Psoas muscle (tissue), 8 donors: Measurements from ENCODE around the gene PCSK2. TPM values are rescaled to one million over a fixed set of nuclear protein-coding genes. Genes with fewer than 3 reads are reported as not detected.

Source experiments
- ATAC-seq, 4 donors: fragments of 200-7000 bp; cut with Tn5 transposase; one replicate each; pipeline ENCODE4 v1.9.1; 2020; ENCODE audit warnings: moderate library complexity in 3 of 4, mild to moderate bottlenecking in 2 of 4
- DNase-seq, 2 donors: peaks; one replicate each; pipeline ENCODE4 v3.0.0-alpha.2; 2020
- H3K27ac ChIP-seq: fragments of 200-600 bp; one replicate; pipeline ENCODE4 v1.8.0; 2022
- H3K27me3 ChIP-seq, 3 donors: fragments of 200-600 bp in 1 of 3; one replicate each; pipeline versions ENCODE4 v1.6.1 to v1.8.0; 2013 to 2022; ENCODE audit warnings: low read length in 2 of 3, mild to moderate bottlenecking in 2 of 3, moderate library complexity in 1 of 3; ENCODE audit not compliant: insufficient read depth in 3 of 3
- H3K36me3 ChIP-seq, 2 donors: fragments of 200-600 bp in 1 of 2; one replicate each; pipeline versions ENCODE4 v1.6.1 to v1.8.0; 2013 to 2022; ENCODE audit warnings: low read depth in 1 of 2, mild to moderate bottlenecking in 1 of 2, moderate library complexity in 1 of 2; ENCODE audit not compliant: insufficient read depth in 1 of 2
- H3K4me1 ChIP-seq: fragments of 200-600 bp; one replicate; pipeline ENCODE4 v1.8.0; 2022
- H3K4me3 ChIP-seq: fragments of 200-600 bp; one replicate; pipeline ENCODE4 v1.8.0; 2022; ENCODE audit warnings: mild to moderate bottlenecking
- H3K9me3 ChIP-seq: fragments of 200-600 bp; one replicate; pipeline ENCODE4 v1.8.0; 2022
- CTCF ChIP-seq: fragments of 200-600 bp; IDR thresholded peaks from one replicate; pipeline ENCODE4 v1.8.0; 2022; ENCODE audit warnings: antibody characterized with exemption
- WGBS, 3 donors: extraction: QIAGEN DNeasy Blood & Tissue Kit; methylation state at CpG; one replicate each; pipeline versions ENCODE4 v1.1.6 to v1.1.7; 2013; 5-methylcytosine and 5-hydroxymethylcytosine counted together
- intact Hi-C, 2 donors: fragments of 100-400 bp; cut with DNase I; formaldehyde crosslinking; loops; one replicate each; pipeline versions ENCODE4 v1.11.0 to v1.14.2; 2022
- polyA plus RNA-seq, 3 donors: library from polyadenylated mRNA; stranded (reverse); fragments of 200-250 nt; gene quantifications; one replicate each; pipeline ENCODE4 v1.2.3, GENCODE V29; 2013
- total RNA-seq, 4 donors: library from RNA; stranded (reverse); fragmentation: NEBNext Ultra II Directional in 2 of 4; extraction: Animal tissue kit (Norgen Biotek cat#: 25700) in 2 of 4; gene quantifications; one replicate each; pipeline versions ENCODE4 v1.2.1 to v1.2.4, GENCODE V29; 2021 to 2023
- donor health status: healthy with polysubstance abuse.
- donor health status: DM: no; HTN: no; CAD: no; lungs with moderate emphysema.
- donor health status: Bipolar disorder and iron deficiency.
- donor health status: healthy.
- donor health status: DM: yes; HTN: yes; CAD: no.
- donor health status: DM: no; HTN: no; CAD: no.
- donor health status: DM: no; HTN: no; CAD: no.
- donor health status: DM: yes; HTN: yes; CAD: no.

Gene PCSK2
- total and polyA plus RNA-seq, 7 donors, result 0.01 to 0.26 (median 0.04) TPM; not detected in 3

GRCh38 chr20:17520583-17520982, 293.7 kb downstream of the PCSK2 start:
- 44 to 49% (median 45%) methylated on average over 3 of the region's 3 CpGs for WGBS, 3 donors
- TF ChIP-seq CTCF, result no peak
- no peaks in the 10 kb centered on the region for H3K36me3 ChIP-seq
- H3K4me3 ChIP-seq, result no peak overlapping the region
- H3K9me3 ChIP-seq, result no peaks in the 10 kb centered on the region
- H3K27ac ChIP-seq, result no peak overlapping the region
- H3K4me1 ChIP-seq, result peaks cover 5% of the 10 kb centered on the region
- DNase-seq (no peak), ATAC-seq (no peak)
- intact Hi-C loops, result no loop called here
- no peaks in the 10 kb centered on the region for H3K27me3 ChIP-seq

- Histone ChIP-seq H3K4me3 (no peak overlapping the region), H3K36me3 (no peaks in the 10 kb centered on the region), H3K27me3 (no peaks in the 10 kb centered on the region), H3K4me1 (peaks cover 5% of the 10 kb centered on the region), H3K27ac (no peak overlapping the region), H3K9me3 (no peaks in the 10 kb centered on the region)
- ATAC-seq (no peak), DNase-seq (no peak)
- intact Hi-C loops, result no loop called here
- TF ChIP-seq CTCF, result no peak
- 81 to 86% (median 84%) methylated on average over 3 of the region's 3 CpGs for WGBS, 3 donors
Observed at GRCh38 chr20:17522528-17522927, 295.7 kb downstream of the PCSK2 start.

- no peak for TF ChIP-seq CTCF
- Histone ChIP-seq H3K4me1 (peaks cover 5% of the 10 kb centered on the region), H3K9me3 (no peaks in the 10 kb centered on the region), H3K27me3 (no peaks in the 10 kb centered on the region), H3K27ac (peak overlapping the region; percentile 30), H3K4me3 (no peak overlapping the region), H3K36me3 (no peaks in the 10 kb centered on the region)
- intact Hi-C loops, result no loop called here
- DNase-seq (no peak), ATAC-seq (peak; percentile 62 to 93 (median 86))
- WGBS, 3 donors, result 24 to 45% (median 28%) methylated on average over 5 of the region's 5 CpGs
Observed at GRCh38 chr20:17523326-17523725, 296.5 kb downstream of the PCSK2 start.

GRCh38 chr20:17524560-17524959, 297.7 kb downstream of the PCSK2 start:
- ATAC-seq (no peak), DNase-seq (no peak)
- 80 to 88% (median 81%) methylated on average over 8 of the region's 8 CpGs for WGBS, 3 donors
- no peaks in the 10 kb centered on the region for H3K36me3 ChIP-seq
- intact Hi-C loops, result no loop called here
- no peak overlapping the region for H3K4me3 ChIP-seq
- H3K27ac ChIP-seq, result no peak overlapping the region
- H3K27me3 ChIP-seq, result no peaks in the 10 kb centered on the region
- no peak for TF ChIP-seq CTCF
- H3K4me1 ChIP-seq, result peaks cover 5% of the 10 kb centered on the region
- no peaks in the 10 kb centered on the region for H3K9me3 ChIP-seq

GRCh38 chr20:17525132-17525531, 298.3 kb downstream of the PCSK2 start:
- H3K36me3 ChIP-seq, result no peaks in the 10 kb centered on the region
- no peak overlapping the region for H3K27ac ChIP-seq
- 90 to 93% (median 93%) methylated on average over 5 of the region's 5 CpGs for WGBS, 3 donors
- intact Hi-C loops, result no loop called here
- no peak for DNase-seq
- H3K4me3 ChIP-seq, result no peak overlapping the region
- H3K4me1 ChIP-seq, result peaks cover 5% of the 10 kb centered on the region
- ATAC-seq, result no peak
- H3K27me3 ChIP-seq, result no peaks in the 10 kb centered on the region
- H3K9me3 ChIP-seq, result no peaks in the 10 kb centered on the region
- TF ChIP-seq CTCF, result no peak
